Heart right ventricle (tissue), 16 donors: ENCODE measurements around the gene HIGD1C. TPM values are rescaled to one million over a fixed set of nuclear protein-coding genes. Genes with fewer than 3 reads are reported as not detected.

Experiments
- ATAC-seq, 8 donors: fragments of 200-7000 bp; cut with Tn5 transposase; one replicate each; pipeline ENCODE4 v1.9.1; 2020; ENCODE audit warnings: mild to moderate bottlenecking in 8 of 8, moderate library complexity in 8 of 8, moderate number of reproducible peaks in 1 of 8
- DNase-seq, 2 donors: peaks; one replicate each; pipeline ENCODE4 v3.0.0-alpha.2; 2020
- H3K27ac ChIP-seq, 10 donors: fragments of 200-600 bp; sonication (generic) in 2 of 10; one replicate each; pipeline versions ENCODE4 v1.5.0 to v1.8.0; 2020 to 2022; ENCODE audit warnings: mild to moderate bottlenecking in 3 of 10
- H3K27me3 ChIP-seq, 7 donors: fragments of 200-600 bp; one replicate each; pipeline ENCODE4 v1.8.0; 2021 to 2022; ENCODE audit warnings: mild to moderate bottlenecking in 2 of 7
- H3K36me3 ChIP-seq, 9 donors: fragments of 200-600 bp; sonication (generic) in 1 of 9; one replicate each; pipeline versions ENCODE4 v1.5.0 to v1.8.0; 2020 to 2022; ENCODE audit warnings: mild to moderate bottlenecking in 2 of 9
- H3K4me1 ChIP-seq, 9 donors: fragments of 200-600 bp; sonication (generic) in 1 of 9; one replicate each; pipeline versions ENCODE4 v1.5.0 to v1.8.0; 2020 to 2022; ENCODE audit warnings: mild to moderate bottlenecking in 4 of 9
- H3K4me3 ChIP-seq, 10 donors: fragments of 200-600 bp; sonication (generic) in 2 of 10; one replicate each; pipeline versions ENCODE4 v1.5.0 to v1.8.0; 2020 to 2022; ENCODE audit warnings: mild to moderate bottlenecking in 7 of 10, moderate library complexity in 2 of 10
- H3K9me3 ChIP-seq, 11 donors: fragments of 200-600 bp in 10 of 11; sonication (generic) in 2 of 11; one replicate each; pipeline versions ENCODE4 v1.5.0 to v1.8.0; 2013 to 2022; ENCODE audit warnings: mild to moderate bottlenecking in 2 of 11, control low read depth in 1 of 11, moderate library complexity in 1 of 11
- WGBS, 2 donors: extraction: QIAGEN DNeasy Blood & Tissue Kit; methylation state at CpG; one replicate each; pipeline ENCODE4 v1.1.7; 2013; ENCODE audit warnings: inconsistent platforms in 1 of 2; 5-methylcytosine and 5-hydroxymethylcytosine counted together
- intact Hi-C, 10 donors: fragments of 100-400 bp; cut with DNase I; formaldehyde crosslinking; loops; one replicate each; pipeline versions ENCODE4 v1.11.1 to v1.14.2; 2022
- polyA plus RNA-seq, 2 donors: library from polyadenylated mRNA; stranded (reverse); fragments of 200-250 nt; gene quantifications; one replicate each; pipeline ENCODE4 v1.2.3, GENCODE V29; 2013
- total RNA-seq, 10 donors: library from RNA; stranded (reverse); fragmentation: NEBNext Ultra II Directional in 3 of 10; extraction: Animal tissue kit (Norgen Biotek cat#: 25700) in 3 of 10; gene quantifications; one replicate each; pipeline versions ENCODE4 v1.2.1 to v1.2.4, GENCODE V29; 2021 to 2023
- TF ChIP-seq, protein P1 (sequence below), 9 donors: fragments of 200-600 bp; sonication (generic) in 2 of 9; IDR thresholded peaks; one replicate each; pipeline versions ENCODE4 v1.5.0 to v1.8.0; 2021 to 2022; ENCODE audit warnings: antibody characterized with exemption in 9 of 9, mild to moderate bottlenecking in 5 of 9, moderate library complexity in 1 of 9
- donor health status: Arrhythmogenic right ventricular cardiomyopathy.
- donor health status: ischemic (EF 13 %, LVEDD 7.1; RV severe dilation, severe dysfunction).
- donor health status: healthy with polysubstance abuse.
- donor health status: DM: no; HTN: yes; CAD: no.
- donor health status: DM: no; HTN: no; CAD: no.
- donor health status: ischemic (EF 25% LVEDD 6.9; RV normal size, moderate dysfunction).
- donor health status: ischemic (EF 25% LVEDD 5.7; RV mildly dilated, moderate dysfunction).
- donor health status: healthy.
- donor health status: DM: yes; HTN: yes; CAD: no.
- donor health status: Ischemic cardiomyopathy.
- donor health status: ischemic (EF 35%, LVEDD 5.7; RV mildly dilated, moderate dysfunction).
- donor health status: nonischemic (EF 11% LVEDD 7.7; RV severe dilation, severe dysfunction).
- donor health status: DM: yes; HTN: yes; CAD: no.
- donor health status: PGD.
- donor health status: ischemic (EF 29% LVEDD 5.4; RV normal size, mild dysfunction).
- donor health status: nonischemic (EF 23%, LVEDD 6.1; RV moderate dilation, normal function).

The HIGD1C gene
- total and polyA plus RNA-seq, 12 donors = not detected

DNA sequence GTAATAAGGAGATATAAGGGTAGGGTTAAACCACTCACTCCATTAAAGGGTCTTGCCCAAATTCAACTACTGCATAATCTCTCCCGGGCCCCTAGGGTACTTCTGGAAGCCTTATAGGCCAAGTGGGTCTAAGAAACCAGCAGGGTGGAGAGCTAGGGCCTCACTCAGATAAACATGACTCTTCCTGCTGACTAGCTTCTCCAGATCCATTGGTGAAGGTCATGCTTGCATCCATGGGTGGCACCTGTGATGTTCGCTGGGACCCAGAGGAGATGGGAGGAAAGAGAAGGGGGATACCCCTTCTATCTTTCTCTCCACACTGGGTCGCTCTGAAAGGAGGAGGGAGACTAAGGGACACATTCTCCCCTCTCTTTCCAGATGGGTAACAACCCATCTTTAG lies 36.1 kb upstream of the HIGD1C start:
- no peaks in the 10 kb centered on the region for H3K27me3 ChIP-seq
- H3K9me3 ChIP-seq = peaks cover 0 to 63% (median 26%) of the 10 kb centered on the region in 11 donors
- H3K4me3 ChIP-seq = no peak overlapping the region
- TF ChIP-seq, protein P1, sequence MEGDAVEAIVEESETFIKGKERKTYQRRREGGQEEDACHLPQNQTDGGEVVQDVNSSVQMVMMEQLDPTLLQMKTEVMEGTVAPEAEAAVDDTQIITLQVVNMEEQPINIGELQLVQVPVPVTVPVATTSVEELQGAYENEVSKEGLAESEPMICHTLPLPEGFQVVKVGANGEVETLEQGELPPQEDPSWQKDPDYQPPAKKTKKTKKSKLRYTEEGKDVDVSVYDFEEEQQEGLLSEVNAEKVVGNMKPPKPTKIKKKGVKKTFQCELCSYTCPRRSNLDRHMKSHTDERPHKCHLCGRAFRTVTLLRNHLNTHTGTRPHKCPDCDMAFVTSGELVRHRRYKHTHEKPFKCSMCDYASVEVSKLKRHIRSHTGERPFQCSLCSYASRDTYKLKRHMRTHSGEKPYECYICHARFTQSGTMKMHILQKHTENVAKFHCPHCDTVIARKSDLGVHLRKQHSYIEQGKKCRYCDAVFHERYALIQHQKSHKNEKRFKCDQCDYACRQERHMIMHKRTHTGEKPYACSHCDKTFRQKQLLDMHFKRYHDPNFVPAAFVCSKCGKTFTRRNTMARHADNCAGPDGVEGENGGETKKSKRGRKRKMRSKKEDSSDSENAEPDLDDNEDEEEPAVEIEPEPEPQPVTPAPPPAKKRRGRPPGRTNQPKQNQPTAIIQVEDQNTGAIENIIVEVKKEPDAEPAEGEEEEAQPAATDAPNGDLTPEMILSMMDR (IDR thresholded peaks at IDR 0.05) = no peak
- DNase-seq = no peak
- no peak for ATAC-seq
- no peaks in the 10 kb centered on the region for H3K4me1 ChIP-seq
- 64 to 73% methylated on average over 3 of the region's 3 CpGs for WGBS, 2 donors
- H3K27ac ChIP-seq = no peak overlapping the region
- no peaks in the 10 kb centered on the region for H3K36me3 ChIP-seq
- intact Hi-C loops = no loop called here

DNA sequence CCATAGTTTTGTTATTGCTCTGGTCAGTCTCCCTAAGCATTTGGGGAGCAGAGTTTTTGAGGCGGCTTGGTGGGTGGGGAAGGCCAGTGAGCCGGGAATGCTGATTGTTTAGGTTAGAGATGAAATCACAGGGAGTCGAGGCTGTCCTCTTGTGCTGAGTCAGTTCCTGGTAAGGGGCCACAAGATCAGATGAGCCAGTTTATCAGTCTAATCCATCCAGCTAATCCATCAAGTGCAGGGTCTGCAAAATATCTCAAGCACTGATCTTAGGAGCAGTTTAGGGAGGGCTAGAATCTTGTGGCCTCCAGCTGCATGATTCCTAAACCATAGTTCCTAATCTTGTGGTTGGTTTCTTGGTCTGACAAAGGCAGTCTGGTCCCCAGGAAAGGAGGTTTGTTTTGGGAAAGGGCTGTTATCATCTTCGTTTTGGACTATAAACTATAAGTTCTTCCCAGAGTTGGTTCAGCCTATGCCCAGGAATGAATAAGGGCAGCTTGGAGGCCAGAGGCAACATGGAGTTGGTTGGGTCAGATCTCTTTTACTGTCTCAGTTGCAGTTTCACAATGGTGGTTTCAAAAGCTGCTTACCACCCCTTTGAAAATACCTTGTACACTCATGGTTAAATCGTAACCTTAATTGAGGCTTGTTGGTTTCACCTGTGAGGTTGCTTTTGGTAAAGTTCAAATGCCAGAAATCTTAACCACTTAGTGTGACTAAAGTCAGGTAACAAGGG lies 33.6 kb upstream of the HIGD1C start:
- Histone ChIP-seq H3K4me1 (peaks cover 0 to 20% (median 17%) of the 10 kb centered on the region in 9 donors), H3K27ac (no peak overlapping the region), H3K9me3 (peaks cover 0 to 39% (median 13%) of the 10 kb centered on the region in 11 donors), H3K36me3 (no peaks in the 10 kb centered on the region), H3K27me3 (no peaks in the 10 kb centered on the region), H3K4me3 (no peak overlapping the region)
- TF ChIP-seq, protein P1 (IDR thresholded peaks at IDR 0.05) = no peak
- DNase-seq = no peak
- ATAC-seq = no peak
- intact Hi-C loops = no loop called here
- 78 to 80% methylated on average over 5 of the region's 5 CpGs for WGBS, 2 donors

DNA sequence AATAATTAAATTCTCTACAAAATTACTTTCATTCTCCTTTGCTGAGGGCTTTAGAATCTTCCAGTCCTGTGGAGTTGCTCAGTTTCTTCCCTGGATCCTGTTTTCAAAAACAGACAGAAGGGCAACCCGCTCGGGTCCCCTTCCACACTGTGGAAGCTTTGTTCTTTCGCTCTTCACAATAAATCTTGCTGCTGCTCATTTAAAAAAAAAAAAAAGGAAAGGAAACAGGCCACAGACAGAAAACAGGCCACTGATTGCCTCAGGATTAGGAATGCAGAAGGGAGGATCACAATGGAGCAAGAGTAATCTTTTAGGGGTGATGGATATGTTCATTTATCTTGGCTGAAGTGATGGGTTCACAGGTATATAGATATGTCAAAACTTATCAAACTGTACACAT lies 29.5 kb upstream of the HIGD1C start:
- 38 to 57% methylated on average over 3 of the region's 3 CpGs for WGBS, 2 donors
- intact Hi-C loops = loop anchor here in 3 of 10 donors (2.0 to 10.0 kb wide), 3 partner anchors 62 to 98 kb away; no protein-coding TSS in a partner anchor
- peak in 2 of 8 donors; percentile 4 to 11 for ATAC-seq
- TF ChIP-seq, protein P1 (IDR thresholded peaks at IDR 0.05) = no peak
- H3K4me3 ChIP-seq = peak overlapping the region in 5 of 10 donors; percentile 69 to 84 (median 78)
- no peak for DNase-seq
- no peaks in the 10 kb centered on the region for H3K27me3 ChIP-seq
- H3K36me3 ChIP-seq = no peaks in the 10 kb centered on the region
- peak overlapping the region; percentile 77 to 94 (median 90) for H3K27ac ChIP-seq
- H3K4me1 ChIP-seq = peaks cover 0 to 50% (median 42%) of the 10 kb centered on the region in 9 donors
- H3K9me3 ChIP-seq = no peaks in the 10 kb centered on the region

DNA sequence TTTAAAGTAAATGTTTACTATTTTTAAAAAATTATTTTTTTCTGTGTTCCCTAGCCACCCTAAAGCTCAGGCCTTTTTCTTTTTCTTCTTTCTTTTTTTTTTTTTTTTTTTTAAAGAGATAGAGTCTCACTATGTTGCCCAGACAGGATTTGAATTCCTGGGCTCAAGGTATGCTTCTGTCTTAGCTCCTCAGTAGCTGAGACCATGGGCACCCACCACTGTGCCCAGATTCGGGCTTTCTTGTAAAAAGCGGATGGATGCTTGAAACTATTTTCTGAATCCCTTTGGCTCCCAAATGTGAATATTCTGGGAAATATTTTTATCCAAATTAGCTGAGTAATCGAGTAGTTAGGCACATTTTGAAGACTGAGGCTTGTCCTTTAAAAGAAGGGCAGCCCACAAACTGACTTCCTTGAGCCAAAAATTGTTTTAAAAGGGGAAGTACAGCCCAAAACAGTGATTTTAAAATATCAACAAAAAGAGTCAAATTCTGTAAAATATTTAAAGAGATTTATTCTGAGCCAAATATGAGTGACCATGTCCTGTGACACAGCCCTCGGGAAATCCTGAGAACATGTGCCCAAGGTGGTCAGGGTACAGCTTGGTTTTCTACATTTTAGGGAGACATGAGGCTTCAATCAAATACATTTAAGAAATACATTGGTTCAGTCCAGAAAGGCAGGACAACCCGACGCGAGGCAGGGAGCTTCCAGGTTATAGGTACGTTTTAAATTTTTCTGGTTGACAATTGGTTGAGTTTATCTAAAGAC lies 28.8 kb upstream of the HIGD1C start:
- no peak for ATAC-seq
- intact Hi-C loops = loop anchor here in 4 of 10 donors (2.0 to 10.0 kb wide), 4 partner anchors 61 to 99 kb away; no protein-coding TSS in a partner anchor

More for the DNA sequence above, 28.8 kb upstream of the HIGD1C start:
- TF ChIP-seq, protein P1 (IDR thresholded peaks at IDR 0.05) = no peak
- no peaks in the 10 kb centered on the region for H3K9me3 ChIP-seq
- WGBS, 2 donors = 33 to 50% methylated on average over 8 of the region's 8 CpGs
- H3K27ac ChIP-seq = peak overlapping the region; percentile 77 to 94 (median 90)
- no peaks in the 10 kb centered on the region for H3K36me3 ChIP-seq
- H3K27me3 ChIP-seq = no peaks in the 10 kb centered on the region
- peaks cover 0 to 57% (median 49%) of the 10 kb centered on the region in 9 donors for H3K4me1 ChIP-seq
- peak overlapping the region; percentile 19 to 84 (median 74) for H3K4me3 ChIP-seq
- no peak for DNase-seq
